SU-DHL-6 (cell line): ENCODE results near the gene ZNF609.

Source experiments
- CTCF ChIP-seq: fragments of 200-600 bp; sonication (generic); IDR thresholded peaks from one replicate; pipeline ENCODE4 v1.5.1; 2017; ENCODE audit warnings: antibody characterized with exemption, mild to moderate bottlenecking, low read length, moderate library complexity; ENCODE audit not compliant: insufficient read depth, poor library complexity, severe bottlenecking
- EZH2phosphoT487 ChIP-seq: fragments of 200-600 bp; sonication (generic), shearing (Covaris generic); conservative IDR thresholded peaks from 2 replicates; pipeline ENCODE4 v1.6.1; 2018; ENCODE audit warnings: mild to moderate bottlenecking, antibody characterized with exemption, low read length, moderate library complexity, mixed read lengths

GRCh38 chr15:64459066-64459781 is 1.2 kb upstream of the ZNF609 start:
- TF ChIP-seq CTCF: no peak
- TF ChIP-seq EZH2phosphoT487: no peak
